Glomerular visceral epithelial cell (primary cell): Measurements from ENCODE around the gene GIGYF2.
"Not testable (repeated sequence)": the region's sequence is repeated elsewhere in the genome, so short reads cannot be mapped to it uniquely, and the experiment has no call there.

ENCODE experiments used
- DNase-seq: peaks from one replicate; pipeline ENCODE4 v3.0.0-alpha.2; 2016; ENCODE audit errors: extremely low spot score

Gene GIGYF2, protein sequence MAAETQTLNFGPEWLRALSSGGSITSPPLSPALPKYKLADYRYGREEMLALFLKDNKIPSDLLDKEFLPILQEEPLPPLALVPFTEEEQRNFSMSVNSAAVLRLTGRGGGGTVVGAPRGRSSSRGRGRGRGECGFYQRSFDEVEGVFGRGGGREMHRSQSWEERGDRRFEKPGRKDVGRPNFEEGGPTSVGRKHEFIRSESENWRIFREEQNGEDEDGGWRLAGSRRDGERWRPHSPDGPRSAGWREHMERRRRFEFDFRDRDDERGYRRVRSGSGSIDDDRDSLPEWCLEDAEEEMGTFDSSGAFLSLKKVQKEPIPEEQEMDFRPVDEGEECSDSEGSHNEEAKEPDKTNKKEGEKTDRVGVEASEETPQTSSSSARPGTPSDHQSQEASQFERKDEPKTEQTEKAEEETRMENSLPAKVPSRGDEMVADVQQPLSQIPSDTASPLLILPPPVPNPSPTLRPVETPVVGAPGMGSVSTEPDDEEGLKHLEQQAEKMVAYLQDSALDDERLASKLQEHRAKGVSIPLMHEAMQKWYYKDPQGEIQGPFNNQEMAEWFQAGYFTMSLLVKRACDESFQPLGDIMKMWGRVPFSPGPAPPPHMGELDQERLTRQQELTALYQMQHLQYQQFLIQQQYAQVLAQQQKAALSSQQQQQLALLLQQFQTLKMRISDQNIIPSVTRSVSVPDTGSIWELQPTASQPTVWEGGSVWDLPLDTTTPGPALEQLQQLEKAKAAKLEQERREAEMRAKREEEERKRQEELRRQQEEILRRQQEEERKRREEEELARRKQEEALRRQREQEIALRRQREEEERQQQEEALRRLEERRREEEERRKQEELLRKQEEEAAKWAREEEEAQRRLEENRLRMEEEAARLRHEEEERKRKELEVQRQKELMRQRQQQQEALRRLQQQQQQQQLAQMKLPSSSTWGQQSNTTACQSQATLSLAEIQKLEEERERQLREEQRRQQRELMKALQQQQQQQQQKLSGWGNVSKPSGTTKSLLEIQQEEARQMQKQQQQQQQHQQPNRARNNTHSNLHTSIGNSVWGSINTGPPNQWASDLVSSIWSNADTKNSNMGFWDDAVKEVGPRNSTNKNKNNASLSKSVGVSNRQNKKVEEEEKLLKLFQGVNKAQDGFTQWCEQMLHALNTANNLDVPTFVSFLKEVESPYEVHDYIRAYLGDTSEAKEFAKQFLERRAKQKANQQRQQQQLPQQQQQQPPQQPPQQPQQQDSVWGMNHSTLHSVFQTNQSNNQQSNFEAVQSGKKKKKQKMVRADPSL (N-terminal part only)

DNA sequence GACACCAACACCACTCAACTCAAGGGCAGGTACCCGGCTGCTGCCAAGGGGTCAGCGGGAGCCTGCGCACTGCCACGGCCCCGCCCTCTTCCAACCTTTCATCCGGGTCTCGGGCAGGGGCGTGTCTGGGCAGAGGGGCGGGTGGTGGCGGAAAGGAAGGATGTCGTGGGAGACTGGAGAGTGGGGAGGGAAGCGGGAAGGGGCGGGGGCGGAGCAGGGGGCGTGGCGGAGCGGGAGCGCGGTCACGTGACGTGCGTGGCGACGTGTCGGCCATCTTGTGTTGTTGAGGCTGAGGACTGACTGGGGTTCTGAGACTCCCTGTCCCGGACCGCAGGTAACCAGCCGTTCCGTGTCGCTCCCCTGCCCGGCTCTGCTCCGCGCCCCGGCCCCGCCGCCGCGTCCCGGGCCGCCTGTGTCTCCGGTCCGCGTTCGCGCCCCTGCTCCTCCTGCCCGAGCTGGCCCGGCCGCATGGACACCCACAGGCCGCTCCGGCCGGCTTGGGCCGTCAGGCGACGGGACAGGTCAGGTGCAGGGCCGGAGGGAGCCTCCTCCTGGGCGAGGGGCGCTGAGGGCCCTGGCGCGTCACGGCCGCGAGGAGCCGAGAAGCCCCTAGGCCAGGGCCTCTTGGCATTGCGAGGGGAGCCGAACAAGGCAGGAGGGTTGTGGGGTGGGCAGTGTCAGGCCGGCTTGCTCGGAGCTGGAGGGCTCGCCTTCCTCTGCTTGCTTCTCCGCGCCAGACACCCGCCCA is at the start of gene GIGYF2:
Gene GIGYF2 (plus strand): TSS at position 273 of the 748 bp plus-strand sequence. CDS start 37,867 bp downstream, outside the sequence.
- DNase-seq, result peak; percentile 99

DNA sequence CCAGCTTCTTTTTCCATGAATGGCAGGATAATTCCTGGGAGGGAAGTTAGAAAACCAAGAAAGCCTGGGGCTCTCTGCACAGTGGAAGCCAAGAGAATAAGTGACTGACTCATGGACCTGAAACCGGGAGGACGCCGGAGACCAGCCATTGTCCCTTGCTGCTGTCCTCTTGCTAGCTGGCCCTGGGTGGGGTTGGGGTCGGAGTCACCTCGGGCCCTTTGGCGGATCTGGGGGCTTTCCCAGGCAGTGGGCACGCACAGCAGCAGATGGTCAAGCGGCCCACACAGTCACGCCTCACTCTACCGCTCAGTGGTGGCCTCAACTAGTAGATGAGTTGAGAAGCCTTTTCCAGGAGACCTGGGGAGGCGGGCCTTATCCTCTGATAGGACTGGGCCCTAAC is 48.1 kb upstream of the GIGYF2 start:
- DNase-seq, result no peak

DNA sequence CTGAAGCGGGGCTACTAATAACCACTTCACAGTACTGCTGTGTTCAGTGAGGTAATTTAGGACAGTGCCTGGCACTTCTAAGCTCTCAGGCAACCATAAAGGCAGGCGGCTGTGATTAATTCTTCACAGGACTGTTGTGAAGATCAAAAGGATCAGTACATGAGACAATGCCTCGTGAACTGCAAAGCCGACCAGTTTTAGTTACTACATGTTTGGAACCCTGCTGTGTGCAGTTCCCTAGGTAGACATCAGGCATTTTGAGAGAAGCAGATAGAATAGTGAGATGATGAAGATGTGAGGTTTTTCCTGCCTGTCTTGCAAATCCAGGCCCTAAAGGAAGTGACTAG is 44.7 kb upstream of the GIGYF2 start:
- DNase-seq, result no peak

DNA sequence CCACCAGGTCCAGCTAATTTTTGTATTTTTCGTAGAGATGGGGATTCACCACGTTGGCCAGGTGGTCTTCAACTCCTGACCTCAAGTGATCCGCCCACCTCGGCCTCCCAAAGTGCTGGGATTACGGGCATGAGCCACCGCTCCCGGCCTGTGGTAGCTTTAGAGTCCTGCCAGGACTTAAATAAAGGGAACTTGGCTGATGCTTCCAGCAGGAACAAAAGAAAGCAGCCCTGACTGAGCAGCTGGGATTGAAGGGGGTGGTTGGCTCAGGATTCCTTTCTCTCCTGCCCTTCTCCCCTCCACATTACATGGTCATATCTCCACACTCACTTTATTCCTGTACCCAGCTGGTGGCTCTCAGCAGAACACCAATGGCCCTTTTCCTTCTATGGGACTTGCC is 43.7 kb upstream of the GIGYF2 start:
- no peak for DNase-seq

DNA sequence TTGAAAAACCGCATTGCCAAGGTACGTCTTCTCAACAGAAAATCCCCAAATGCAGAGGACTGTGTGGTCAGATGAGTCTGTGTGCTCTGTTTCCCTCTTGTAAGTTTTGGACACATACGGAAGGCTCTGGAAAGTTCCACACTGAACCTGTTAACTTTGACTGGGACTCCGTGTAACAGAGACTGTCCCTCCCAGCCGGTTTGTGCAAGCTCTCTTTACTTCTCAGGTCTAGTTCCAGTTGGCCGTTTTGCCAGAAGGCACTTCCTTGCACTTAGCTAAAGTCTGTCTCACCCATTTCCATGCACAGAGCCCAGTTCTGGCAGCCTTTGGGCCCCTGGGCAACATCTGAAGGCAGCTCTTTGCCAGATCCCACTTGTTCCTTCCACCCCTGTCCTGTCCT is 41.7 kb upstream of the GIGYF2 start:
- DNase-seq, result no peak

DNA sequence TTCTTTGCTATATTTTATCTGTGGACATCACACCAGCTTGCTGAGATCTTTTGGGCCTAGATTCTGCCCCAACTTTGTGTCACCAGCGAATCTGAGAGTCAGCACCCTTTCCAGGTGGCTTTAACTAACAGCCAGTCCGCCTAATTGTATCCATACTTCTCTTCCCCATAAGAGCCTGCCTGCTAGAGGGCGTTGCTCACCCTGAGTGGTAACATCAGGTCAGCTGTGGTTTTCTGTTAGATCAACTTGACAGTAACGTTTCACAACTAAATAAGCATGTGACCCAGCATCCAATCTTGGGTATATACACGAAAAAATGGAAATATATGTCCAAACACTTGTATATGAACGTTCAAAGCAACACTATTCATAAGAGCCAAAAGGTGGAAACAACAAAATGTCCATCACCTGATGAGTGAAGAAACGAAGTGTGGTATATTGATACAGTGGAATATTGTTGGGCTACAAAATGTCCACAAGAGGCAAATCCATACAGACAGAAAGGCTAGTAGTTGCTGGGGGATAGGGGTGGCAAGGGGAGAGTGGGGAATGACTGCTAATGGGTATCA is 38.8 kb upstream of the GIGYF2 start:
- no peak for DNase-seq

DNA sequence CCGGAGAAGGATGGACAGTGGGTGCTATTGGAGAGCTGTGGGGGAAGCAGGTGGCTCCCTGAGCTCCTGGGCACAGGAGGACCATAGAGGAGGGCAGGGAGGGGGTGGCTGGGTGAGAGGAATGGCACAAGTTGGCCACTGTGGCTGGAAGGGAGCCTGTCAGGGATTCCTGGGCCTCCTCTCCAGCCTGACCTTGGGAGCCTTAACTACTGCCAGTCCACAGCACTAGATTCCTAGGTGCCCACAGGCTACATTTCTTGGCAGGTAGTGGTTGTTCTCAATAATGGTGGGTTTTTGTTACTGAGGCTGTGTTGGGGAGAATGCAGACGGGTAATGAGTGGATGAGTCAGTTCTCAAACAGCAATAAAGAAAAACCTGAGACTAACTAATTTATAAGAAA is 37.8 kb upstream of the GIGYF2 start:
- no peak for DNase-seq

DNA sequence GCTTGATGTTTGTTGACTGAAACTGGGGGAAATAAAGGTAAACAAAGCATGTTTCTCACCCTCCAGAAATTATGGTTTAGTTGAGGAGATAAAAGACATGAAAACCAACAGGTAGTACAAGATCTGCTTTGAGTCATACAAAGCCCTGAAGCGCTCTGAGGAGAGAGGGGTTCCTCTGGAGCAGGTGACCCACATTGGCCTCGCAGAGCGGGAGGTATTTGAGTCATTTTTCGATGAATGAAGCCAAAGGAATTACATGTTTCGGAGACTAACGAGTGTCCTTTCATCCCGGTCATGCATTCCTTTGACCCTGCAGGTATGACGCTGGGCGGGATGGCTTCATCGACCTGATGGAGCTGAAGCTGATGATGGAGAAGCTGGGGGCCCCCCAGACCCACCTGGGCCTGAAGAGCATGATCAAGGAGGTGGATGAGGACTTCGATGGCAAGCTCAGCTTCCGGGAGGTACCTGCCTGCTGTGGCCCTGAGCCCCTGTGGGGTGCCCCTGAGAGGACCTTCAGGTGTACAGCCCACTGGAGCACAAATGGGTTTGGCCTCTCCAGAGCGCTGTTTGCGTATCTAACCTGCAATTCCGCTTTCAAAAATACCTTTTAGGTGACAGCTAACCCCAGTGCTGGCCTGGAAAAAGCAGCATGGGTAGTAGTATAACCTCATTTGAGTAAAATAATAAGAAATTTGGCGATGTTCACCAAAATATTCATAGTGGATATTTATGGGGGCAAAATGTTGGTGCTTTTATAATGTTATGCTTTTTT is 34.5 kb upstream of the GIGYF2 start:
- DNase-seq, result no peak

DNA sequence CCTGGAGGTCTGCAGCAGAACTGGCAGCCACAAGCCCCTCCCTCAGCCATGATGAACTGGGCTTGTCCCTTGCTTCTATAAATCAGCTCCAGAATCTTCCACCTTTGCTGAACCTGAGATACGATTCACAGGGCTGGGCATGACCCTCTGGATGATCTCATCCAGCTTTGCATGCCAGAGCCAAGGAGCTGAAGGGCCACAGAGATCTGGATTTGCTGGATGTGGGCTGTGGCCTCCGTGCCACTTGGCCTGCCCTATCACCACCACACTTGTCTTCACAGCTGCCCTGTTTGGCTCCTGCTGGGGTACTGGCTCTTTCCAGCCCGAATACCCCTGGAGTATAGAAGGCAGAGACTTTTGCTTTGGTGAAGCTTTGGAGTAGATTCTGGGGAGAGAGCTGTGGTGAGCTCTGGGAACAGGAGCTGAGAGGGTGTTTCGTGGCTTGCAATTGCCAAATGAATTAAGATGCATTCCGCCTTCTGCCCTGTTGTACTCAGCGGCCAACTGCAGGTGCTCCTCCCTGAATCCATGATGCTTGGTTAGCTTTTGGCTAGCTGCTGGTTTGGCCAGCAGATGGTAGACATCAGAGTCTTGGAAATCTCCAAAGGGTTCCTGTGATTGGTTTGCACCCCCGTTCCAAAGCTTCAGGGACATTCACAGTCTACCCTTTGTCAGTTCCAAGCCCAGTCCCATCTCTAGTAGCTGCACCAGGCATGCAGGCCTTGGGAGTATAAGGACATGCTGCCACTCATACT is 30.9 kb upstream of the GIGYF2 start:
- DNase-seq, result no peak

DNA sequence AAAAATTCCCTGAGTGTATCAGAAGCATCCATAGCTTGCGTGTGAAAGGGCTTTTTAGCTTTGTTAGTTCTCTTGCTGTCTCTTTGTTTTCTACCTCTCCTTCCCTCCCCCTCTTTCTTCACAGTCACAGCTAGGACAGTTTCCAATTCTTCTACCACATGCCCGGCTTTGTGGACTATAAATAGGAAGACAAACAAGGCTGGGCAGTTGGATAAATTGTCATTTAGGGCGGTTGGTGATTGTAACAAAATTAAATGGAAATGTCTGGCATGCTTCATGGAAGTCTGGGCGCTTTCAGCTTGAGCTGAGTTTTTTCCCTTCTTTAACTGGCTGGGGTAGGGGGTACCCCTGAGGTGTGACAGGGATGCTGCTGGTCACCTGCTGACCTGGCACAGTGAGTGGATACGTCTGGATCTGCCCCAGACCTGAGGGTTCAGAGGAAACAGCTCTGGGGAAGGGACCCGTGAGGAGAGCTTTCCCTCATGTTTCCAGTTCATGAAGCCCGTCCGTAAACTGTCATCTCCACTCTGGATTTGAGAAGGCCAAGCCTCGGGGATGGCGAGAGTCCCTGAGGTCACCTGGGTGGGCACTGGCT is 29.0 kb upstream of the GIGYF2 start:
- no peak for DNase-seq

DNA sequence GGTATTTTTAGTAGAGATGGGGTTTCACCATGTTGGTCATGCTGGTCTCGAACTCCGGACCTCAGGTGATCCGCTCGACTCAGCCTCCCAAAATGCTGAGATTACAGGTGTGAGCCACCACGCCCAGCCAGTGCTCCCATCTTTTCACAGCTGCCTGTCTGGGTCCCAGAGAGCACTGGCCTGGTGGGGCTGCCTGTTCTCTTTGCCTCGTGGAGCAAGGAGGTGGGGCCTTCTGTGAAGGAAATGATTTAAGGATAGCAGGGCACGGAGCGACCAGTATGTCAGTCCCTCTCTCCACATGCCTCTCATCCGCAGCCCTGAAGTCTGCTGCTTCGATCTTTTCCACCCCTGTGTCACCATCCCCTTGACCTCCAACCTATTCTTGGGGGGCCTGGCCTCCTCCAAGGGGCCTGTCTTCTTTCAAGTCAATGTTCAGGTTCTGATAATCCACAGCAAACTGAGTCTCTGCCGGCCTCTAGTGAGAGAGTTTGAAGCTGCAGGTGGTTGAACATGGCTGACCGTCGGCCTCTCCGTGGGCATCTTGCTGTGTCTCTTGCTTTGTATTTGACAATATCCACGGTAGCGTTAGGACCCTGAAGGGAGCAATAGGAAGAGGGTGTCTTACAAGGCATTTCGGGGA is 28.2 kb upstream of the GIGYF2 start:
- DNase-seq, result no peak

DNA sequence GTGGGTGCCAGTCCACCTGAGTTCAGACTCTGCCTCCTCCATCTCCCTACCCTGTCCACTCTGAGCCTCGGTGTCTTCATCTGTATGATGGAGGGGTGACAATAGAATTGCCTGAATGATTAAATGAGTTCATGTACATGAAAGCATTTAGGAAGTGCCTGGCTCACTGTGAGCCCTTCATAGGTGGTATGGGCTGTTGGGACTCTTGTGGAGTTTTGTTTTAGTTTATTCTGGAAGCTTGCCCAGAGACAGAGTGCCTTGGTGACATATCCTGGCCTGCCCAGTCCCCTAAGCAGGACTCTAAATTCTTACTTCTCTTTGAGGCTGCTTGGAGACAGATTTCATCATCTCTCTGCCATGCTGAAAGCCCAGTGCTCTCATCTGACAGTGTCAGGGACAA is 24.5 kb upstream of the GIGYF2 start:
- no peak for DNase-seq

DNA sequence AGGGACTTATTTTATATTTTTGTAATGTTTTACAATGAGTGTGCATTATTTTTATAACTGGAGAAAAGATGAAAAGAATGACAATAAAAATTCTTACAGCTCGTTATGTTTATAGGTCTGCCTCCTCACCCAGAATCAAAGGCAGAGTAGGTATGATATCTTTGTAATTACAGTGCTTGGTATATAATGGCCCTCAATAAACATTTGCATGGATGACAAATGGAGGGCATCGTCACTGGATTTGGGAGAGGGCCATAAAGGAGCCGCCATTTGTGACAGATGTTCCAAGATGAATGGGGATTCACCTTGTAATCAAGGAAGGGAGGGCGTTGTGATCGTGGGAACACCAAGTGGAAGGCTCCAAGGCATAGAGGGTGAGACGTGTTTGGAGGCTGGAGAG is 22.6 kb upstream of the GIGYF2 start:
- no peak for DNase-seq

DNA sequence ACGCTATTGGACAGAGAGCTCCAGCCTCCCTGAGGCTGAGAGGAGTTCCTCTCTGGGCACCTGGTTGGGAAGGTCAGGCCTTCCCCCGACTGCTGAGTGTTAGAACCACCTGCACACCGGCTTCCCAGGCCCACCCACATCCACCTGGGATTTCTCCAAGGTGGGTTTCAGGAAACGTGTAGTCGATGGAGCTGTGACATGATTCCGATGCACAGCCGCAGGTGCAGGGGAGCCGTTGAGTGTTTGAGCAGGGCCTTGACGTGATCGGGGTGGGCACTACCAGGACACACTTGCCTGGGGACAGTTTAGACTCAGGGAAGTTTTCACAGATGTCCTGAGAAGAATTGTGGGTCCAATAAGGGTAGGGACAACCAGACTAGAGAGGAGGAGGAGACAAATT is 21.8 kb upstream of the GIGYF2 start:
- no peak for DNase-seq

DNA sequence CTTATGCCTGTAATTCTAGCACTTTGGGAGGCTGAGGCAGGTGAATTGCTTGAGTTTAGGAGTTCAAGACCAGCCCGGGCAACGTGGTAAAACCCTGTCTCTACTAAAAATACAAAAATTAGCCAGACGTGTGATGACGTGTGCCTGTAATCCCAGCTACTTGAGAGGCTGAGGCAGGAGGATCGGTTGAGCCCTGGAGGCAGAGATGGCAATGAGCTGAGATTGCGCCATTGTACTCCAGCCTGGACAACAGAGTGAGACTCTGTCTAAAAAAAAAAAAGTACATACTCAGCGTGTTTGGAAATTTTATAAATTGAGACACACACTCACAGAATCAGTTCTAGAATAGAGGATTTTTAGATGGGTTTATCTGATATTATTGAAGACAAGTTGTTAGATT is 17.1 kb upstream of the GIGYF2 start:
- no peak for DNase-seq

DNA sequence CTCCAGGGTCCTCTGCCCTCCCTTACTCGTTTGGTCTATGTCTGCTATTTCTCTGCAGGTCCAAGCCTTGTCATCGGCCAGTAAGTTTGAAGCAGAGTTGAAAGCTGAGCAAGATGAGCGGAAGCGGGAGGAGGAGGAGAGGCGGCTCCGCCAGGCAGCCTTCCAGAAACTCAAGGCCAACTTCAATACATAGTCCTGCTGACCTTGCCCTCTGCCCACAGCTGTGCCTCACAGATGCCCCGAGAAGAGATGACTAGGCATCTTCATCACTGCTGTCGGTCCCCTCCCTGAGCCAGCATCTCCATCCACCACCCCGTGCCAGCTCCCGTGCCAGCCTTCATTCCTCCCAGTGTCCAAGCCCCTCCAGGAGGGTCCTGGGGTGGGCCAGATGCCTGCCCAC is 15.6 kb upstream of the GIGYF2 start:
- no peak for DNase-seq

DNA sequence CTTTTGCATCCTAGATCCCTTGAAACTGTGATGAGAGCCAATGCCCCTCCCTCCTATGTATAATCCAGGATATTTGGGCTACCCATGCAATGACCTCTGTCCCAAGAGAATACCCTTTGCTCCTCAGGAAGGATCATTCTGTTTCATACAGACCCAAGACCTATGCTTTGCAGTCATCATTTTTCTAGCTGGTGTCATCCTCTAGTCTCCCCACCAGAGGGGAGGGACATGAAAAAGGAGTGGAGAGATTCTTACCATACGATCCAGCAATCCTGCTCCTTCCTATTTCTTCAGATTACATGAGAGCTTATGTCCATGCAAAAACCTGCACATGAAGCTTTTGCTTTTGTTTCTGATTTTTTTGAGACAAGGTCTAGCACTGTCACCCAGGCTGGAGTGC is 13.8 kb upstream of the GIGYF2 start:
- no peak for DNase-seq

DNA sequence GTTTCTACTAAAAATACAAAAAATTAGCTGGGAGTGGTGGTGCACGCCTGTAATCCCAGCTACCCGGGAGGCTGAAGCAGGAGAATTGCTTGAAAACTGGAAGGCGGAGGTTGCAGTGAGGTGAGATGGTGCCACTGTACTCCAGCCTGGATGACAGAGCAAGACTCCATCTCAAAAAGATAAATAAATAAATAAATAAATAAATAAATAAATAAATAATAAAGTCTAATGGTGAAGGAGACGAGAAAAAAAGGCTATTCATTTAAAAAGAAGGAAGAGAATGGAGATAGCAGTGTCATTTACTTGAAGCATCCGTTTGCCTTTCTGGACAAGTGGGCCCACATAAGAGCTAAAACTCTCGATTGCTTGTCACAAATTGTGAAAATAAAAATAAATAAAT is 11.7 kb upstream of the GIGYF2 start:
- not testable (repeated sequence) for DNase-seq
